ENCODE results near the gene NINJ2.
A peak's percentile ranks its signal among the peaks of the same experiment; 100 is the strongest.
"Not testable (repeated sequence)": the region's sequence is repeated elsewhere in the genome, so short reads cannot be mapped to it uniquely, and the experiment has no call there.

Gene NINJ2

DNA sequence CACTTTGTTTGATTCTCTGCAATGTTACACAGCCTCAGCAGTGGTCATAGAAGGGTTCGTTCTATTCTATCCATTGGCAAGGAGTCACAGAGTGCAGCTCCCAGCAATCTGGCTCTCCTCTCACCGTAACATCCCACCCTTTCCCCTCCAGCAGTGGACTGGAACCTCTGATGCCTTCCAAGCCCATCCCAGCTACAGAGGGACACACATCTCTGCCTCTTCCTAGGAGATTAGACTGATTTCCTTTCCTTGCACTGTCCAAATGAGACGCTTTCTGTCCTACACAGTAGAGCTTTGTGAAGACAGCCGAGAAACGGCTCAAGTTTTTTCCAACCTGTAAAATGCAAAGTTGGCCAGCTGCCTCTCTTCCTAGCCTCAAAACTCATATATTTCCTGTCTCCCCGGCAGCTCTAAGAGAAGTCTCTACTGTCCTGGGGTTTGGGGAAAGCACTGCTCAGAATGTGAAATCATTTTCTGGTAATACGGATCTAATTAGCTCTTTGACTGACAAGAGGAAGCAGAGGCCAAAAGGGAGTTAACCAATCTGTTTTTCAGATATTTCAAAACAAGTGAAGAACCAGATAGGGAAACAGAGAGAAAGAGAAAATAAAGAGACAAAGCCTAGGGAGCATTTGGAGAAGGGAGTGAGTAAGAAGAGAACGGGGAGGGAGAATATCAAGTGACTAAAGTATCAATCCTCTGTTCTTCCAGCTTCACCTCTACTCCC is 516 bp downstream of the NINJ2 start:
- FAIRE-seq (no peak), DNase-seq (ENCODE audit: insufficient read length, low spot score) (no peak)
- no peak for TF ChIP-seq POLR2A (IDR thresholded peaks at IDR 0.05; ENCODE audit: low read depth, low read length)

DNA sequence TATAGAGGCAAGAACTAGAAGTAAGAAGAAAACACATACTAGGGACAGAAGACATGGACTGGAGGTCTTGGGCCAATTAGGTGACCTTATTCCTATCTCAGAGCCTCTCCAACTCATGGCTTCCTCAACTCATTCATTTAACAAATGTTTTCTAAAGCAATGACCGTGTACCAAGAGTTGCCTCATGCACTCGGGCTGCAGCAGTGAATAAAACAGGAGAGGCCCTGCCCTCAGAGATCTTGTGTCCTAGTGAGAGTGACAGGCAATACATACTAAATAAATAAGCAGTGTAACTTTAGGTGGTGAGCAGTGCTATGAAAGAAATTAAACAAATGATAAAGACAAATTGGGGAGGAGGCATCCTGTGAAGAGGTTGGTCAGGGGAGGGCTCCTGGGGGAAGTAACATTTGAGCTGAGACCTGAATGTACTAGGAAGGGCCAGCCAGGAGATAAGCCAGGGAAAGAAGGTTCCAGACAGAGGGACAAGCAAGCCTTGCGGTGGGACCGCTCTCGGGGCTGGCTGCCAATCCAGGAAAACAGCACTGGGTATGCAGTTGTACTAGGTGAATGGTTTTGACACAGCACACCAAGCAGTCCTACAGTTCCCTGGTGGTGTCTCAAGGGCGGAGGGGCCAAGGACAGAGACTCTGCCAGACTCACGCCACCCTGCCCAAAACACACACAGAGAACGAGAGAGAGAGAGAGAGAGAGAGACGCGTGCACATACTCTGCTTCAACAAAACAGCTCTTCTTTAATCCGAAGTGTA is 1.3 kb downstream of the NINJ2 start:
- DNase-seq (ENCODE audit: insufficient read length, low spot score), result no peak
- TF ChIP-seq POLR2A (IDR thresholded peaks at IDR 0.05; ENCODE audit: low read depth, low read length), result no peak
- no peak for FAIRE-seq

DNA sequence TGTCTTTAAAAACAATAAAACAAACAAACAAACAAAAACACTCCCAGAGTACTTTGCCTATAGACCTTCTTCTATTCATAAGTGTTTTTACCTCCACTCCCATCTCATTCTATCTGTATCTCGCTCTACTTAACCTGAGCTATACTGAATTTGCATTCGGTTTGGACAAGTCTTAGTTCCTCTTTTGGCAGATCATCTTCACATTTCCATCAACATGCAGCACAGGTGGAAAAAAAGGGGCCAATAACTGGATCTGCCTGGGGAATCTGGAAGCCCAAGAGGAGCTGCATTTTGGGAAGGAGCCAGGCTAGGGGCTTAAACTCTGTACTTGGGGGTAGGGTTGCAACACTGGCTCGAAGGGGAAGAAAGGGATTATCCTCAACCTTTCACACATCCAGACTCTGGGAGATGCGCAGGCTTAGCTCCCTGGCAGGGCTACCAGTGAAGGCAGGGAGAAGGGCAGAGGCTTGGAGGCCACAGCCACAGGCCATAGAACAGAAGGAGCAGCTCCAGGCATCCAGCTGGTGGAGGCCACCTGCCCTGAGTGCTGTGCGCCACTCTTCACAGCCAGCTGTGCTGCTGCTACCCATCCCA is 4.1 kb downstream of the NINJ2 start:
- DNase-seq (ENCODE audit: insufficient read length, low spot score), result no peak
- FAIRE-seq, result no peak
- no peak for TF ChIP-seq POLR2A (IDR thresholded peaks at IDR 0.05; ENCODE audit: low read depth, low read length)

- no peak for TF ChIP-seq POLR2A (IDR thresholded peaks at IDR 0.05; ENCODE audit: low read depth, low read length)
- DNase-seq (ENCODE audit: insufficient read length, low spot score) (no peak), FAIRE-seq (no peak)
Observed at GRCh38 chr12:650983-651382, 12.3 kb downstream of the NINJ2 start.

- TF ChIP-seq POLR2A (IDR thresholded peaks at IDR 0.05; ENCODE audit: low read depth, low read length), result no peak
- FAIRE-seq, result no peak
Observed at GRCh38 chr12:647385-648085, 15.7 kb downstream of the NINJ2 start.

DNA sequence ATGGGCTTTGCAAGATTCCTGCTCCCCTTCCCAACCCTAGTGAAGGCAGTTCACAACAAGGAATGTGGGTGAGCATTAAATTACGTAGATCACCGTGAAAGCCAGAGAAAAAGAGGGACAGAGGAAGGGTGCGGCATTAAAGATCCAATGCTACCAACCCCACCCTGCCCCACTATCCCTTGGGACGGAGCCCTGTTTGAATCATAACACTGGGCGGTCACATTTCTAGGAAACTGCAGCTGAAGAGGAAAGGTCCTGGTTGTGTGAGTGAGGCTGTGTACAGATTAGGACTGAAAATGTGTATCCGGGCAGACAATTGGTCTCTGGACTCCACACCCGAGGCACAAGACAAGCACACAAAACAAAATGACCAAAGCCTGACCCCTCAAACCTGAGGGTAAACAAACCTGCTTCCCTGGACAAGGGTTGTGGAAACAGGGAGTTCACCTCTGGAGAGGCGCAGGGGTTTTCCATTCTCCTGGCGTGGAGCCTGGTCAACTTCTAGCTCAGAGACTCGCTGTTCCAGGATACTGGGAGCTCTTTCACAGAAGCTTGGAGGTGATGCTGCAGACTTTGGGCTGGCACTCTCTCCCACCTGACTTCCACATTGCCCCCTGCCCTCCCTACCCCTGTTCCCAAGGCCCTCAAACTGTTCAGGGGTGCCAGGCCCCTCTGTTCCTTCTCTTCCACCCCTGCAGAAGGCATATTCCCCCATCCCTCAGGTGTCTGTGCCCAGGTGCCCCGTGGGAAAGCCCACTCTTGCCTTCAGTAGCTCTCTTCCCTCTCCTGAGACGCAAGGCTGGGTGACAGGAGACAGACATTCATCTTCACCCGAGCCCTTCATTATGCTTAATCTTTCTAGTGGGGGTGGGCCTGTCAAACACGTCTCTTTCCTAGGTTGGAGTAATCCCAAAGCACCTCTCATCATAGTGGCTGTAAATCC is 16.5 kb downstream of the NINJ2 start:
- TF ChIP-seq POLR2A (IDR thresholded peaks at IDR 0.05; ENCODE audit: low read depth, low read length), result no peak
- no peak for DNase-seq (ENCODE audit: insufficient read length, low spot score)
- no peak for FAIRE-seq

More at GRCh38 chr12:647385-648085, 15.7 kb downstream of the NINJ2 start:
- DNase-seq (ENCODE audit: insufficient read length, low spot score), result no peak

DNA sequence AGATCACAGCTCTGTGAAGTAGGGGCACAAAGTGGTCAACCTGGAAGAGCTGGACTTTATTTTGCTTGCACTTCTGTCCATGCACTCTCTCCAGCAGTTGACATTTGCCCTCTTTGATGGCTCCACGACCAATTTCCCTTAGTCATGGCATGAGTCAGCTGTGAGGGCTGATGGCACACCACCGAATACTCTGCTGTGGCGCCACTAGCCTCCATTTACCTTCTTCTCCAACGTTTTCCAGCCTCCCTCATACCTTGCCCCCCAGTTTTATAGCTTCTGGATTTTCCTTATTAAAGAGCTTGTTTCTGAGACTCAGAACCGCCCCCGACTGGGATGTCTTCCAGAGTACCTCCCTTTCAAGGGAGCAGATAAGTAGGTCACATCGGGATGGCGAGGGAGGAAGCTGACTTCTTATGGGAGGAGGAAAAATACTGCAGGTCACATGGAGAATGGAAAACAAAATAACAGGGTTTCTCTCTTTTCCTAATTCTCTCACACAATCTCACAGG is 17.6 kb downstream of the NINJ2 start:
- TF ChIP-seq POLR2A (IDR thresholded peaks at IDR 0.05; ENCODE audit: low read depth, low read length), result no peak
- DNase-seq (ENCODE audit: insufficient read length, low spot score) (peak; percentile 73), FAIRE-seq (peak; percentile 53)

DNA sequence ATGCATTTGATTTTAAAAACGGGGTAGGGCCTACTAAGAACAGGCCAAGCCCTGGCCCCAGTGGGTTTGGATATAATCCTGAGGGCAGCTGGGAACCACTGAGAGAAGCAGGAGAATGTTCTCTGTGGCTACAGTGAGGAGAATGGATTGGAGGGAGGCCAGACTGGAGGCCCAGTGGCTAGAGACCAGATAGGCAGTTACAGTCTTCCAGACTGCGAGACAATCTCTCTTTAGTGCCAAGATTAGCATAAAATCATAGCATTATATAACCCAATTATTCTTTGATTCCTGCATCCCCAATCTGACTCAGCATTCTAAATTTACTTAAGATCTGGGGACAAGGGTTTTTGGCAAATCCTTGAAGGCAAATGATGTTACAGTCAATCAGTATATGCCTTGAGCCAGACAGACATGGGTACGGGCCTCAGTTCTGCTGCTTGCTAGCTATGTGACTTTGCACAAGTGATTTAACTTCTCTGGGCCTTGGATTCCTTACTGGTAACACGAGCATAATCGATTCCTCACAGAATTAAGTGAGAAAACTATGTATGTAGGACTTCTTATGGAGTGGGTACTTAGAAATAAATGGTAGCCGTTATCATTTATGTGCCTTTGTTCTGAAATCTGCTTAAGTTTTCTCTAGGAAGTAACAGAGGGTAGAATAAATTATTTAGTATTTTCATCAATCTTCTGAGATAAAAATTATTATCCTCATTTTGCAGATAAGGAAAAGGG is 18.3 kb downstream of the NINJ2 start:
- FAIRE-seq (no peak), DNase-seq (ENCODE audit: insufficient read length, low spot score) (no peak)
- no peak for TF ChIP-seq POLR2A (IDR thresholded peaks at IDR 0.05; ENCODE audit: low read depth, low read length)

DNA sequence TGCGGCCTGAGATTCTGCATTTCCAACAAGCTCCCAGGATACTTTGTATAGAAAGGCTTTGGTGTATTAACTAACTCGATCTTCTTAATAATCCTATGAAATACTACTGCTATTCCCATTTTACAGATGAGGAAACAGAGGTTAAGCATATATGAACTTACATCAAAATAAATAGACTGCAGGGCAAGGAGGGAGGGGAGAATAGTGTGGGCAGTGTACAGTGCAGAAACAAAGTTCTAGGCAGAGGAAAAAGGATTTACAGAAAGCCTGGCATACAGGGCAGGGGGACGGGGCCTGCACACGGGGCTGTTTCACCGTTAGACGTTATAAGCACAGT is 19.0 kb downstream of the NINJ2 start:
- no peak for TF ChIP-seq POLR2A (IDR thresholded peaks at IDR 0.05; ENCODE audit: low read depth, low read length)
- DNase-seq (ENCODE audit: insufficient read length, low spot score), result no peak
- FAIRE-seq, result no peak

DNA sequence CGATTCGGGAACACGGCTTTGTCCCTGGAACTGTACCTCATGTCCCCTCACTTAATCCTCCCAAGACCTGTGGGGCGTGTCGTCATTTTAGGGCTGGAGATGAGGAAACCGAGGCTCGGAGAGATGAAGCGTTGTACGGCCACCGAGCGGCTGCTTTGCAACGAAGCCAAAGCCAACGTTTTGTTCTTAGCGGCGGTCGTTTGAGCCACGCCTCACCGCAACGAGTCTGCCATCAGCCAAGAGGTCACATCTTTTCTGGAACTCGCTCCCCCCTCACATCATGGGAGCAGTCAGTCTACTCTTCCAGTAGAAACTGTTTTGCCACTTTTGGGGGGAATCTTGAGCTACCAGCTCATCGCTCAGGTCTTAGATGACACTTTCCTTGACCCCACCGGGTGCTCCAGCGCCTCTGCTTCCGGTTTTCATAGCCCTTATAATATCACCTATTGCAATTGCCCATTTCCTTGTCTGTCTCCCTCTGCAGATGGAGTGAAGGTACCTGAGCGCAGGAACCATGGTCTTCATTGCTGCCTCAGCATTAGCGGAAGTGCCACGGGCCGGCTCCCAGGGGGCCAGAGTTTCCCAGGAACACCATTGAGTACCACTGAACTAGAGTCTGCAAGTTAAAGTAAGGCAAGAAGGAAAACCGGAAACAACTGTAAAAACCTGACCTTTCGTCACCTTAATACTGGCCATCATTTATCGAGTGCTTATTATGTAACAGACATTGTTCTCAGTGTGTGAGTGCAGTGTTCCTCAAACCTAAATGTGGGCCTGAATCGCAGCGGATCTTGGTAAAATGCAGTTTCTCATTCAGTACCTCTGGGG is 19.6 kb downstream of the NINJ2 start:
- no peak for DNase-seq (ENCODE audit: insufficient read length, low spot score)
- TF ChIP-seq POLR2A (IDR thresholded peaks at IDR 0.05; ENCODE audit: low read depth, low read length), result no peak
- FAIRE-seq, result no peak

DNA sequence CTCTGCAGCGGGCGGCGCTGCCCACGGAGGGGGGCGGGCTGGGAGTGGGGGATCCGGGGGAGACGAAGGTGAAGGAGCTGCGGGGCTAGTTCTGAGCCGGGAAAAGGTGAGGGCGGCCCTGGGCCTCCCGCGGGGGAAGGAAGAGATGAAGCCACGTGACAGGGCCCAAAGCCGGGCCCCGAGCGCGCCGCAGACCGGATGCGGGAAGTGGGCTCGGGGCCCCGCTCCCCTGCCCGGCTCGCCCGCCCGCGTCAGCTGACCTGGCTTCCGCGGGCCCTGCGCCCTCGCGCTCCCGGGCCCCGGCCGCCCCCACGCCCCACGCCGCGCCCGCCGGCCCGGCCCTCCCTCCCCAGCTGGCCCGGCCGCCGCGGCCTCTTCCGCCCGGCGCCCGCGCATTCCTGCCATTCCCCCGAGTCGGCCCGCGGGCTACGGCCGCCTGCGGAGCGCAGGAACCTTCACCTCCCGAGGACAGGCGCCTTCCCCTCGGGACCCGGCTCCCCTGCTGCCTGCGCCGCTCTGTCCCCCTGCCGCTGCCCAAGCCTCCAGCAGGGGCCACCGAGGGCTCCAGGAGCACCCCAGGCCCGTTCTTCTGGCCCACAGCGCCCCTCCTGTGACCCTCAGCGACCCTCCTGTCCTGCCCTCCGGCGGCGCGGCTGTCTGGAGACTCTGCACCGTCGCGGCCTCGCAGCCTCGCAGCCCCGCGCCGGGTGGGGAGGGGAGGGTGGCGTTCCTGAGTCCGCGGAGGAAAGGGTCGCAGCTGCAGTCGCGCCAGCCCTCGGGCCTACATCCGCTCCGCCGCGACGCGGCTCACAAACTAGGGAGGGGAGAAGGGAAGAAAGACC is 20.4 kb downstream of the NINJ2 start:
- TF ChIP-seq POLR2A (IDR thresholded peaks at IDR 0.05; ENCODE audit: low read depth, low read length), result no peak
- FAIRE-seq (no peak), DNase-seq (ENCODE audit: insufficient read length, low spot score) (no peak)

GRCh38 chr12:641321-641720 is 21.9 kb downstream of the NINJ2 start:
- not testable (repeated sequence) for DNase-seq (ENCODE audit: insufficient read length, low spot score); FAIRE-seq
